ENCODE data around the gene TOB1. TPM values are rescaled to one million over a fixed set of nuclear protein-coding genes. Genes with fewer than 3 reads are reported as not detected.
"Not testable (repeated sequence)": the region's sequence is repeated elsewhere in the genome, so short reads cannot be mapped to it uniquely, and the experiment has no call there.

TOB1 gene
- total RNA-seq, 1 donor from 2014 or later = 2.9 TPM

- DNase-seq = peak; percentile 97
Measured at GRCh38 chr17:50867363-50868139, 1.4 kb upstream of the TOB1 start.

GRCh38 chr17:50866950-50867362, 802 bp upstream of the TOB1 start:
- no peak for DNase-seq

GRCh38 chr17:50865868-50866260, 290 bp downstream of the TOB1 start:
- DNase-seq = no peak

DNA sequence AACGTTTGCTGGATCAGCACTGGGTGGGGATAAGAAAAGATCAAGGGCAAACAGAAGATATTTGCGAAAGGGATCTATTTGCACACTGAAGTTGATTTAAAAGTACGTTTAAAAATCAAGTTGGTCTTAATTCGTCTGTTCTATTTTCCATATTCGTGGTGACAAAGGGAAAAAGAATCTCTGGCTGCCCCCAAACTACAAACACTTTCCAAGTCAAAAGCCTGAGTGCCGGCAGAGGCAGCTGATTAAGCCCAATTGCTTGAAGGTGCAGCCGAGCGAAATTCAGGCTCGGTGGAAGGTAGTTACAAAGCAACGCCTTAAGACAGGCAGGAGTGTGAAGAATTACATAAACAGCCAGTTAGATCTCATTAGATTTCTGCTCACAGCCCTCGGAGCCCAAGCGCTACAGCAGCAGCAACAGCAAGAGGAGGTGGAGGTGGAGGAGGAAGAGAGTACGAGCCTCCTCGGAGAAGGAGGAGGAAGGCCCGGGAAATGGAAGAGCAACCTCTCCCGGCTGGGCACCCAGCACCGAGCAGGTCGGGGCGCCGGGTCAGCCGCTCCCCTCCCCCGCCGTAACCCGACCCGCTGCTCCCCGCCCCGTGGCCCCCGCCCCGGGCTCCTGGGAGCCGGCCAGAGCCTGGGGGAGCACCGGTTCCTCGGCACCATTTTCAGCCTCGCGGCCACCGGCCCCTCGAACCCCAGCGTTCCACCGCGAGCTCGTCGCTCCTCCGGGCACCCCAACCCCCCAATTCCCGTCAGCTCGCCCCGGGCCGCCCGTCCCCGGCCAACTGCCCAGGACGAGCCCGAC, 890 bp downstream of the TOB1 start:
- peak; percentile 57 for DNase-seq

DNA sequence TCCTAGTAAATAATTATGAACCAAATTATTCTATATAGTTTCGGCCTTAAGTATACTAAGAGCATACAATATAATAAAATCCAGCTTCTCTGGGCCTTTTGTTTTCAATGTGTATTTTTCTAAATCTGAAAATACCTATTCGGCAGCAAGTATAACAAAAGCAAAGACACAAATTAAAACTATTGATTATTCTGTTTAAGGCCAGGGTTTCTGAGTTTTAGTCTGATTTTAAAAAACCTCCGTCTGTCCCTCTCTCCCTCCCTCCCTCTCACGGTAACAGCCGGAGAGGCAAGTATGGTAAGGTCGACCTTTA, 1.5 kb downstream of the TOB1 start:
- no peak for DNase-seq

- DNase-seq = no peak
Measured at GRCh38 chr17:50863931-50864330, 2.2 kb downstream of the TOB1 start.

- DNase-seq = peak; percentile 72
Measured at GRCh38 chr17:50863221-50863843, 2.8 kb downstream of the TOB1 start.

DNA sequence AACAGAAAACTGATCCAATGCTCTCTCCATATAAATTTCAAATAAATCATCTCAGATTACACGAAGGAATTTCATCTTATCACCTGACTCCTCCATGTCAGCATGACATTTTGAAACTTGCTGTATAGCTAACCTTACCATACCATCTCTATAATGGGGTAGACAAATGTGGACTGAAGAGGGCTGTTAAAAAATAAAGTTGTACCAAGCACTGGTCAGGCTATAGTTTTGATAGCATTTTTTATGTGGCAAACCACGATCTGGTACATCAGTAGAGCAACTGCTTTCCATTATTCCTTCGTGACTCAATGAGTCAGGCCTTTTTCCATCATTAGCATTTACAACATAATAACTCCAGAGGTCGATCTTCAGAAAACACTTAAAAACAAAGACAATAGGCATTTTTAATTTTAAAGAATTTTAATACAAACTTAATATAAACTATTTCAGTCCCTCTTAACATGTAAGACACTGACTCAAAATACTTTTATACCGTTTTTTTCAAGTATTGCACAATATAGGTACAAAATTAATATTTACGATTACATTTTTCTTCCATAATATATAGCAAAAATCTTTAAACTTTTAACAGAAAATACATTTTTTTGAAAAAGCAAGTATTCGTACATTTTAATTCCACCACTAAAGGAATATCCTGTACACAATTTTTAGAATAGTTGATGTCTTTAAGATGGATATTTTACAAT, 4.2 kb downstream of the TOB1 start:
- no peak for DNase-seq

DNA sequence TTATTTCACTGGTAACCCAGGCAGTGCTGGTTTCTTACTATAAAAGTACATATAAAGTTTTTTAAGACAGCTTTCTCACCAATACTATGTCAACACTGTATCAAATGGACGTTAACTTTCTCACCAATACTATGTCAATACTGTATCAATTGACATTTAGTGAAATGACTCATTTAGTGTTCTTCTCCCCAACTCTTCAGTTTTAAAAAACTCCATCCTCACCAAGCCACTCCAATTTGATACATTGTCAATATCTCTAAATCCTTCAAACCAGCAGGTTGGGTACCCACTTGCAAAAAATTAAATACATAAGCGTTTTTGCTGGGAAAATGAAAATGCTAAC, 4.8 kb downstream of the TOB1 start:
- DNase-seq = no peak

DNA sequence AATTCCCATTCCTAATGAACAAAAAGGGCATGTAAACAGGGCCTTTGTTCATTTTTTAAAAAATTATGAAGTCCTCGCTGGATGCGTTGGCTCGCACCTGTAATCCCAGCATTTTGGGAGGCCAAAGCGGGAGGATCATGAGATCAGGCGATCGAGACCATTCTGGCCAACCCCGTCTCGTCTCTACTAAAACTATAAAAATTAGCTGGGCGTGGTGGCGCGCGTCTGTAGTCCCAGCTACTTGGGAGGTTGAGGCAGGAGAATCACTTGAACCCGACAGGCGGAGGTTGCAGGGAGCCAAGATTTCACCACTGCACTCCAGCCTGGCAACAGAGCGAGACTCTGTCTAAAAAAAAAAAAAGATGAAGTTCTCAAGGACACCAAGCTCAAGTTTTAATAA, 6.4 kb downstream of the TOB1 start:
- not testable (repeated sequence) for DNase-seq

GRCh38 chr17:50858486-50859225, 7.5 kb downstream of the TOB1 start:
- DNase-seq = no peak

DNA sequence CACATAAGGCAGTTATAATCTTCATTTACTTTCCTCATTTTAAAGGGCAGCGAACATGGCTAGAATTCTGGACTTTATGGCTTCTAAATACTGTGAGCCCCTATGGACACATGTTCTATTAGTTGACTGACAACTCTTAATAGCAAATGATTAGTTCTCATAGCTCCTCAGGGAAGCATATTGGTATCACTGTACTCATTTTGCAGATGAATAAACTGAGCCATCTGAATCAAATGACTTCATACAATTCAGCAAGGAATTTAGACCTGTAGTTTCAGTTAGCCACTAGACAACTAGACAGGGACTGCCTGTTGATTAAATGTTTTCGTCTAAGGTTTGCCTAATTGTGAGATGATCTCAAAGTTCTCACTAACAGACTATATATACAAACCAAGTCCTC, 9.7 kb downstream of the TOB1 start:
- no peak for DNase-seq

DNA sequence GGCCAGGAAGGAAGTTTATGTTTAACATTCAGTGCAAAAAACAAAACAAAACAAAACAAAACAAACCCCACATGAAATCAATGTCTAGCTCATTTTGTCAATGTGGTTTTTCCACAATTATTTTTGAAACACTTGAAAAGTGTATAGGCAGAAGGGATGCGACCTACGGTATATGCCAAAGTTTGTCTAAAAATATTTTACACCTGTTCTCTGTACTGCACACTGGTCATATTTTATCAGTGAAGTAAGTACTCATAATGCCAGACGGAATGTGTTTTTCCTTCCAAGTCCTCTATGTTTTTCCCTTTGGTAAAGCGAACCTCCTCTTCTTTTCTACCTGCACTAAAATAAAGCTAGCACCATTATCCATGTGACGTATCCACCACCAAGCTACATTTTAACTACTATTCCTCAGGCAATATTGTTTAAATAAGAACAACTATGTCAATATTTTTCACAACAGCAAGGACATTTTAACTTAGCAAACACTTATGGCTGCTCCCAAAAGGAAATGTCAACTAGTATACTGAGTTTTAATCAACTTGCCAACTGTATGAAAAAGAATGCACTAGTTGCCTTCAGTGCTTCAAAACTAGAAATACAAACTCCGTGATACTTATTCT, 10.3 kb downstream of the TOB1 start:
- no peak for DNase-seq

- DNase-seq = no peak
Measured at GRCh38 chr17:50853781-50854180, 12.4 kb downstream of the TOB1 start.

DNA sequence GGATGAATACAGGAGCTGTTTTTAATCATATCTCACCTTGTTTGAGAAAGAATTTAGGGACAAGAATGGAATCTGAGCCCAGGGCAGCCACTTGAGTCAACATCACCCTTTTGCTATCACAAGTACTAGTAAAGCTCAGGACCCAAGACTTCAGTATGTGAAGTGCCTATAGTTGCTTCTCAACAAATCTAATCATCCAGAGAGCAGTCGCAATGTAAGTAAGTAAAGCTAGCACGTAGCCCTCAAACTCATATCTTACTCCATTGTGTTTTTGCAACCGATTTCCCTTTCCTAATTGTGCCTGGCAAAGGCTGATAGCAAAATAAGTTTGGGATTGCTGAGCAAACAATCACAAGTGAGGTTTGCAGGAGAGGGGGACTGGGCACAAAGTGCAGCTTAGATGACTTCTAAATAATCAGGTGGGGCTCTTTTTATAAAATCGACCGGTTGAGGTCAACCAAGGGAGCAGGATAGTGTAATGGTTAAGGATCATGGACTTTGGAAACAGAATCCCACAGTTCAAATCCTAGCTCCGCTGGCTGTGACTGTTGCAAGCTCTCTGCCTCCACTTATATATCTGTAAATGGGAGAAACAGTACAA, 13.0 kb downstream of the TOB1 start:
- DNase-seq = peak; percentile 10

- no peak for DNase-seq
Measured at GRCh38 chr17:50850640-50851039, 15.5 kb downstream of the TOB1 start.

- no peak for DNase-seq
Measured at GRCh38 chr17:50848711-50849110, 17.4 kb downstream of the TOB1 start.

- no peak for DNase-seq
Measured at GRCh38 chr17:50848039-50848438, 18.1 kb downstream of the TOB1 start.

DNA sequence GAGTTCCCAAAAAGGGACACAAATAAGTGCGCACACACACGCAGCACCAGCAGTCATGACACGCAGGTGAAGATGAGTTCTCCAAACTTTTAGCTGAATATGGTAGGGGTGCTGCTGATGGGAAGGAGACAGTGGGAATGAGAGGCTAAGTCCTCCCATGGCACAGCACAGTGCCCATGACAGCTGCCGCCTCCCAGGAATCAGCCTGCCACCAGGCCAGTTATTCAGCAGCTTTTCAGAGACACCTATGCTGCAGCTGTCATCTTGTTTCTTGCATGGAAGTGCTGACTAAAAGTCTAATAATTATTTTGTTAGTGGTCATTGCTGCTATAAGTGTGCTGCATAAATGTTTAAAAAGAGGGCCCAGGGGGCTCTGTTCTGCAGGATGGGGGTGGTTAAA, 18.6 kb downstream of the TOB1 start:
- DNase-seq = no peak

DNA sequence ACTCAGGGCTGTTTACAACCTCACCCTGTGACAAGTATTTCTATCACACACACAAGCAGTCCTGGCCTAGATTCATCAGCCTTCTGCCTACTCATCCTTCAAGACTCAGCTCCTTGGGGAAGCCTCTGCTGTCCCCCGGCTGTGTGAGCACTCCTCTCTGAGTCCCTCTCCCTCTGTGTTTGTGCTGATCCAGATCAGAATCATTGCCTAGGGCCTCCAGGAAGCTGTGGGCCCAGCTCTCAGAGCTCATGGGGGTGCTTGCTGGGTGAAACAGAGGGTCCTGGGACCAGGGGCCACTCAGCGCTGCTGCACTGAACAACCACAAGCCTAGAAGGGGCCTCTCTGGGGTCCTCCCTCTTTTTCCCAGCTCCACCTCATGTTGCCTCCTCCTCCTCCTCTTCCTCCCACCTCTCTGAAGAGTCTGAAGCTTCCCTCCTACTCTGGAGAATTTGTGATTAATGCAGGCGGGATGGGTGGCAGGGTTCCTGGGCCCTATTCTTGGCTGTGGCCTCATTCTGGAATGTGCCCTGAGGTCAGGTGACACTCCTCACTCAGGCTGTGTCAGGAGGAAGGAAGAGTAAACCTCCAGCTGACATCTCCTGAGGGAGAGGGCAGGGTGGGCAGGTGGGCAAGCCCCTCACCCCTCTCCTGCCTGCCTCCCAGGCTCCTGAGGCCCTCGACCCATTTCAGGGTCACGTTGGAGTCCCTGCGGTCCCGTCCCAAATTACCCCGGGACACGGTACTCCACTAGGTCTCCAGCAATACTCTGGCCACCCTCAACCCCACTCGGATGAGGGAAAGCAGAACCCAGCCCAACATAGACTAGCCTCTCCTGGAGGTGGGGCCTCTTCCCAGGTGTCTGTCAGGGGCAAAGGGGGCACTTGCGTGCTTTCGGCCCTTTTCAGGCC, 20.7 kb downstream of the TOB1 start:
- no peak for DNase-seq
